HG02623 (cell line): Measurements from ENCODE around the gene STRN3.
"Not testable (repeated sequence)": the region's sequence is repeated elsewhere in the genome, so short reads cannot be mapped to it uniquely, and the experiment has no call there.

Source experiments
- ATAC-seq: cut with Tn5 transposase; IDR thresholded peaks from one replicate; pipeline ENCODE4 v1.9.1; 2021; ENCODE audit warnings: moderate library complexity; ENCODE audit not compliant: unreplicated experiment

Gene STRN3

DNA sequence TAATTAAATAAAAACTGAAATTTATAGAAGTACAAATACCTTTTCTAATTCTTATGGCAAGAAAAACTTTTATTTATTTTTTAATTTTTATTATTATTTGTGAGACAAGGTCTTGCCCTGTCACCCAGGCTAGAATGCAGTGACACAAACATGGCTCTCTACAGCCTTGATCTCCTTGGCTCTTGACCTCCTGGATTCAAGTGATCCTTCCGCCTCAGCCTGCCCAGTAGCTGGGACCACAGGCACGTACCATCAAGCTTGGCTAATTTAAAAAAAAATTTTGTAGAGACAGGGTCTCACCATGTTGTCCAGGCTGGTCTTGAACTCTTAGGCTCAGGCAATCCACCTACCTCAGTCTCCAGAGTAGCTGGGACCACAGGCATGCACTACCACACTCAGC is 104.4 kb downstream of the STRN3 start:
- no peak for ATAC-seq

DNA sequence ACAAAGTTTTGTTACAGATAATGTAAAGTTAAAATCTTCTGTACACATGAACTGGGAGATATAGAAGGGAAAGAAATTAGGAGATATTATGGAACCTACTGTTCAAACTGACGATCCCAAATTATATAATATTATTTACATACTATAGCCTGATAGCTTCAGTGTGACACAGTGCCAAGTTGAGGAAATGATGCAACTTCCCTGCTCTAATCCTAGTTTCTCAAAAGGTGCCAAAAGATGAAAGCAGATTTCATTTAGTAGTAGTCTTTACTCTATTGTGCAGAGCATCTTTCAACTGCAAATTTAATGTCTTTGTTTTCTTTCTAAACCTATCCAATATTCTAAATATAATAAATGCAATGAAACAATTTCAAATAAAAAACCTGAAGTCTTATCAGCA is 104.9 kb downstream of the STRN3 start:
- ATAC-seq = no peak

DNA sequence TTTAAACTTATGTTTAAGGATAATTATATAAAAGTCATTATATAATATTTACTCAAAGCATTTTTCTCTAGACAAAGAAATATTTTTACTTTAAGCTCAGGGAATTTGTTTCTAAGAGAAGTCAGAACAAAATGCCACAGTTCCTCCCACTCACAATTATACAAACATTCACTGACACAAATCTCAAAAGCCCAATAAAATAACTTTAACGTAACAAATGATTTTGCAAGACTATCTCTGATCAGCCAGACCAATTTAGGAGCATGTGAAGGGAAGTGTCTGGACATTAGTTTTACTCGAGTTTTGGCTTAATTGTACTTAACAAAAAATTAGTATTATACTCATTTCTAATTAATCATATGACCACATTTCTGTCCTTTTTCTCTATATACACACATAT is 110.6 kb downstream of the STRN3 start:
- ATAC-seq = no peak

DNA sequence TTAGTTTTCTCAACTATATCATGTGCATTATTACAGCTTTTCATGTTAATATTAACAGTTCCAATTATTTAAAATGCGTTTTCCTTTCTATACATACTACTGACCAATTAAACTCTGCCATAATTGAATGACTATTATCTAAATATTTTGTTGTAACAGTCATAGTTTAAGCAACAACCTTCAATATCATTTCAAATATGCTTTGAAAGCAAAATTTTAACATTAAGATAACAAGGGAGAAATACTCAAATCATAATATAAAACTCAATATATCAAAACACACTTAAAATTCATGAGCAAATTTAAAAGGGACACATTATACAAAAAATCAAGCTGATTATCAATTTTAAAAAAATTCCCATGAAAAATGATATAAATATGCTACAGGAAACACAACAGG is 111.4 kb downstream of the STRN3 start:
- ATAC-seq = no peak

DNA sequence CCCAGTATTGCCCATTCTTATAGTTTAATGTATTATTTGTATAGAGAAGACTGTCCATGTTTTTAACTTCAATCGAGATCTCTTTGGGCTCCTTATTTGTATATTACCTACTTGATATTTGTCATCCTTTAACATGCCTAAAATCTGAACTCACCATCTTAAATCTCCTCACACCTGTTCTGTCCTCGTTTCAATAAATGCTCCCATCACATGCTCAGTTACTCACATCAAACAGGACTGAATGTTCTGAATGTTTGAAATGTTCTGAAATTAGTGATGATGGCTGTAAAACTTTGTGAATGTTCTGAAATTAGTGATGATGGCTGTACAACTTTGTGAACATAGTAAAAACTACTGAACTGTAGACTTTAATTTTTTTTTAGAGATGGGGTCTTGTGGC is 117.4 kb downstream of the STRN3 start:
- no peak for ATAC-seq

DNA sequence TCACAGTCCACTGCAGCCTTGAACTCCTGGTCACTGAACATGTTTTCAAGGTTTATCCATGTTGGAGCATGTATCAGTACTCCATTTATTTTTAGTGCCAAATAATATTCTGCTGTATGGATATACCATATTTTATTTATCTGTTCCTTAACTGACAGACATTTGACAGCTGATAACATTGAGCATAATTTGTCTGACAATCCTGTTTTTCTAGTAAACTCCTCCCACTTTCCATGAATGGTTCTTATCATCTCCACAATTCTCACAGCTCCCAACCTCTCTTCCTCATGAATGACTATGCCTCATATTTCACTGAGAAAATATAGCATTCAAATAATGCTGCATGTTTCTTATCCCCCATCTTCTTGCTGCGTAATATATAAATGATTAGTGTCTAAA is 118.5 kb downstream of the STRN3 start:
- no peak for ATAC-seq

DNA sequence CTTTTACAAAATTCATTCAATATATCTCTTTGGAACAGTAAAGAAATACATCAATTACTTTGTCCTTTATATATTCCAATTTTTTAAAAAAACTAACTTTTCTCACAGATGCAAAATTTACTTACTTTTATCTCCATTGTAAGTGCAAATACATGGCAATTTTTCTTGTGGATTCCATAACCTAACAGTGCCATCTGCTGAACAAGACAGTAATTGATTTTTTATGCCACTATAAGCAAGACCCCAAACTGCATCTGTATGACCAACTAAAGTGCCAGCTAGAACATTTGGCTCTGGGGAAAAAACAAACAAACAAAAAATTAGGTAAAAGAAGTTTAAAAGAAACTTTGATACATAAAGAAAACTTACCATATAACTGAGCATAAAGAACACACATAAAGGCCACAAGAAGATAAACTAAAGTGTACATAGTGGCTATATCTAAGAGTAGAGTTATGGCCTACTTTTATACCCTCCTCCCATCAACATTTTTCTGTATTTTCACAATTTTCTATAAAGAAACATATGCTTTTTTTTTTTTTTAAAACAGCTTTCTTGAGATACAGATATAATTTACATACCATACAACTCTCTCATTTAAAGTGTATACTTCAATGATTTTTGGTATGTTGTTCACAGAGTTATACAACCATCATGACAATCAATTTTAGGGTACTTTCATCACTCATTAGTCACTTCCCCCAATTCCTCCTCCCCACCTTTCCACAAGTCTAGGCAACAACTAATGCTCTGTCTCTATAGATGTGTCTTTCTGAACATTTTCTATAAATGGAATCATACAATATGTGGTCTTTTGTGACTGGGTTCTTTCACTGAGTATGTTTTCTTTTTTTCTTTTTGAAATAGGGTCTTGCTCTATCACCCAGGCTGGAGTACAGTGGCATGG is 119.2 kb downstream of the STRN3 start:
- no peak for ATAC-seq

DNA sequence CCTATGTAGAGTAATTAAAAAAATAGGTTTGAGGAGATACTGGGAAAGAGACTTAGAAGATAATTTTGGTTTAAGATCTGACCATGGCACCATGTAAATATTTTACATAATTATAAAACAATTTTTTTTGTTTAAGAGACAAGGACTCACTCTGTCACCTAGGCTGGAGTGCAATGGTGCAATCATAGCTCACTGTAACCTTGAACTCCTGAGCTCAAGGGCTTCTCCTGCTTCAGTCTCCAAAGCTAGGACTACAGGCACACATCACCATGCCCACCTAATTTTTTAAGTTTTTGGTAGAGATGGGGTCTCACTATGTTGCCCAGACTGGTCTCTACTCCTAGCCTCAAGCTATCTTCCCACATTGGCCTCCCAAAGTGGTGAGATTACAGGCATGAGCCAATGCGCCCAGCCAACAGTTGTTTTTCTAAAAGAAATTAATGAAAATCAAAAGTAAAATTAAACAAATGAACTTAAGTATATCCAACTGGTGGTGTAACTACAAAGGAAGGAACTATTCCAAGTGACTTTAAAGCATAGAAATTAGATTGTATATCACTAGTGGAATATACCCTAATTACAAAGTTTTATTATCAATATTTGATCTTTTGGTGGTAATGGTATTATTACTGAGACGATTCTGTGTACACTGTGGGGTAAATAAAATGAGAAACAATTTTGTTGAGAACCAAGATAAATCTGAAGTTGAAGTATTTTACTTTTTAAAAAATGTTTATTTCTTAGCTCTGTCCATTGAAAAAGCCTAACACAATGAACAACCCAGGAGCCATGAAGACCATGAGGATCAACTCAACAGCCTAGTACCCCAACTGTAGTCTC is 122.7 kb downstream of the STRN3 start:
- ATAC-seq = no peak

DNA sequence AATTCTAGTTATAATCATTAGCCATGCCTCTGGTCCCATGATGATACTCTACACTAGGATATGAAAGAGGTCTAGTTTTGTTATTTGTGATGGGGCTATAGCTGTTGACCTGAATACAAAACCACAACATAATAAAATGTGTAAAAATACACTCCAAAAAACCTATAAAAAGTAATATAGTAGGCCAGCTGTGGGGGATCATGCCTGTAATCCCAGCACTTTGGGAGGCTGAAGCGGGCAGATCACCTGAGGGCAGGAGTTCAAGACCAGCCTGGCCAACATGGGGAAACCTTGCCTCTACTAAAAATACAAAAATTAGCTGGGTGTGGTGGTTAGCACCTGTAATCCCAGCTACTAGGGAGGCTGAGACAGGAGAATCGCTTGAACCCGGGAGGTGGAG is 129.1 kb downstream of the STRN3 start:
- not testable (repeated sequence) for ATAC-seq

DNA sequence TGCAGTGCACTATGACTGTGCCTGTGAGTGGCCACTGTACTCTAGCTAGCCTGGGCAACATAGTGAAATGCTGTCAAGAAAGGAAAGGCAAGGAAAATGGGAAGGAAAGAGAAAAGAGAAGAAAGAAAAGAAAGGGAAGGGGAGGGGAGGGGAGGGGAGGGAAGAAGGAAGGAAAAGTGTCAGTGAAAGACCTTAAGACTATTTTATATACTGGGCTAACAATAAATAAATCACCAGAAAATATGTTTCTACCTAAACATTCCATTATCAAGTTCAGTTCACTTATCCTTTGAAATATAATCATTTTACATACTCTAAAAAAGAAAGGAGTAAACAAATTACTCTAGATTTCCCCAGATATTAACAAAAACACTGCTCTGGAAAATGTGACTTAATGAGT is 129.7 kb downstream of the STRN3 start:
- ATAC-seq = no peak

DNA sequence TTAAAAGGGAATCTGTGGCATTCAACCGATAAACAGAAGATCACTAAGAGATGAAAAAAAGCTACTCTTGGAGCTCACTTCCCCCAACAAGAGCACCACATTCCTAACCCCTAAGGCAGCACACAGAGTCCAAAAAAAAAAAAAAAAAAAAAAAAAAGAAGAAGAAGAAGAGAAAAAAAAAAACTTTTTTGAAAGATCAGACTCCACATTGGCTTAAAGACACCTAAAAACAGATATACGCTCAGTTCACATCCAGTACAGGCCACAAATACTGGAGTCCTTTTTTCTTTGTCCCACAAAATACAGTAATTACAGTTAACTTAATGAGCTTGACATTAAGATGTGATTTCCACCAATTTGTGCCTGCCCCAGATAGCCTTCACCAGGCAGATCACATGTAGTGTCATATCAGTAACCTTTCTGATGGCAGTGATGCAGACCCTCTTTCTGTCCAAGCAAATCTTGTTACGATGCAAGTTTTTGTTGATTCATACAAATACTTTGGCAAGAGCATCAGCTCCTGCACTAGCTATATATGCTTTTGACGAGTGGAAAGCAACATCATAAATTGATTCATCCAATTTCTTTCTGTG is 131.2 kb downstream of the STRN3 start:
- no peak for ATAC-seq

DNA sequence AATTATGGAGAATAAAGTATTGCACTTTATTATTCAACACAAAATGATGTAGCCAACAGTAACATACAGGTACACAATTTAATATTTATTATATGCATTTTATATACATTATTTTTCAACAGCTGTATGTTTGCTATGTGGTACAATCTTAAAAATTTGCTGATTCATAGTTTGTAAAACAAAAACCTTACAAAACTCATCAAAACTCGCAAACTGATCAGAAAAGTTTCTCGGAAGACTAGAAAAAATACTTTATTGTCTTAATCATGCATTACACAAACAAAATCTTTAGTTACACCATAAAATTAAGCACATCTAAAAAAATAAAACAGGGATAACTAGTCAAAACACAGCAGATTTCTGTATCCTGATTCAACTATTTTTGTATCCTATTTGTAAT is 132.4 kb downstream of the STRN3 start:
- ATAC-seq = no peak

DNA sequence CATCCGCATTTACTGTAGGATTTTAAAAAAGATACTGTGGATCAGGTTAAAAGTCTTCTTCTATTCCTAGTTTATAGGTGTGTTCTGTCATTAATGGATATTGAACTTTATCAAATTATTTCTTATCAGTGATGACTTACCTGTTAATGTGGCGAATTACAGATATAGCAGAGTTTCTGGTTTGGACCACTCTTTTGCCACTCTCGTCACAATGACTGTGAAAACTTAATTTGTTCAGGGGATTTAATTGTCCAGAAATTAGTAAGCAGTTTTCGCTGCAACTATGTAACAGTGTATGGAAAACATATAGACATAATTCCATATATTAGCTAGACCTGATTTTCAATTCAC is 137.0 kb downstream of the STRN3 start:
- no peak for ATAC-seq

DNA sequence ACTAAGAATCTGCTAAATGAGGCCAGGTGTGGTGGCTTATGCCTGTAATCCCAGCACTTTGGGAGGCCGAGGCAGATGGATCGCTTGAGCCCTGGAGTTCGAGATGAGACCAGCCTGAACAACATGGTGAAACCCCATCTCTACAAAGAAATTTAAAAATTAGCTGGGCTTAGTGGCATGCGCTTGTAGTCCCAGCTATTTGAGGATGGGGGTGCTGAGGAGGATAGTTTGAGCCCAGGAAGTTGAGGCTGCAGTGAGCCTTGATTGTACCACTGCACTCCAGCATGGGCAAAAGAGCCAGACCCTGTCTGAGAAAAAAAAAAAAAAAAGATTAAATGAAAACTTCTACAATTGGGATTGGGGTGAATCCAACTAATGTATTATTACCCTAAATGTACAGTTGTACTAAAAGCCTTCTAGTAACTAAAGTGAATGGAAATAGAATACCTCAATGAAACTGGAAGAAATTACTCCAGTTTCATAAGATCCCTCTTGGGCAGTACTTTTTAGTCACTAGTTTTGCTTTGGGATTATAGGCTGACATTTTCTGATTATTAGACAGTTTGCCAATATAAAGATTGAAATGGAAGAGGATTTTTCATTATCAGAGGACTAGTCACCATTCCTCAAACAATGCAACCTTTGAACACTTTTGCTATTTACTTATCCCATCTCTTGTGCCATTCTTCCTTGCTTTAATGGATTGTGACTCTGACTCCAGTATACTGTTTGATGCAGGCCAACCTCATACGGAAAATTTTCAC is 137.5 kb downstream of the STRN3 start:
- no peak for ATAC-seq

DNA sequence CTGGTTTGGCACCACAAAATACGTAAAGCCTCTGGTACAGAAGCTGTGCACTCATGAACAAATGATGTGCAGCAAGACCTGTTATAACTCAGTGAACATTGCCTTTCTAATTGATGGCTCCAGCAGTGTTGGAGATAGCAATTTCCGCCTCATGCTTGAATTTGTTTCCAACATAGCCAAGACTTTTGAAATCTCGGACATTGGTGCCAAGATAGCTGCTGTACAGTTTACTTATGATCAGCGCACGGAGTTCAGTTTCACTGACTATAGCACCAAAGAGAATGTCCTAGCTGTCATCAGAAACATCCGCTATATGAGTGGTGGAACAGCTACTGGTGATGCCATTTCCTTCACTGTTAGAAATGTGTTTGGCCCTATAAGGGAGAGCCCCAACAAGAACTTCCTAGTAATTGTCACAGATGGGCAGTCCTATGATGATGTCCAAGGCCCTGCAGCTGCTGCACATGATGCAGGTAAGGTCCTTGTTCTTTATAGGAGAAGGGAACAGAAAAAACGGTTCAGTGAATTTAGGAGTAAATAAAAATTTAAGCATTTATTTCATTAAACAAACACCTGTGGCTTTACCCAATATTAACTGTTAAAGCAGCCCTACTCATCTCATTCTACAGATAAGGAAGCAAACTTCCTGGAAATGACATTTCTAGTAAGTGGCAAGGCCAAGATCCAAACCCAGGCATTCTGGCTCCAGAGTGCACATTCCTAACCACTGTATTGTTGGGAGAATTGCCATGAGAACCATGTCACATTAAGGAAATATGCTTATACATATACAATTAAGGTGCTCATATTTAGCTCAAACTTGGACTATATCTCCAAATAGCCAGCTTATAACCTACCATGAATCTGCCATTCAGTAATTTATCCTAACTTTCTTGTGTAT is 140.1 kb downstream of the STRN3 start:
- no peak for ATAC-seq

DNA sequence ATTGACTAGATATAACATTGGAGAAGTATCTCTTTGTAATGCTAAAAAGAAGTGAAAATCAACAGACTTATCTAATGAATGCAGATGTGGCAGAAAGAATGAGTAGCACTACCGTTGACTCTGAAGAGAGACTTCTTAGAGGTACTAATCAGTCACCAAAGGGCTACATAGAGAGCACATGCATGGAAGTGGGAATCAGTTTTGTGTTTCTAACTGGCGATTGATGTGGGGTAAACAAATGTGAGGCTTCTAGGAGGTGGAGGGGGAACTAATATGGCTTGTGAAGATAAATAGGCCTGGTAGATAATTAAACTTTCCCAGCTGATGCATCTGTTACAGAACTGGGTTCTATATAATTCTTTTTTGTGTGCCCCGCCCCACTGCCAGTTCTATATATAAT is 141.3 kb downstream of the STRN3 start:
- ATAC-seq = no peak

DNA sequence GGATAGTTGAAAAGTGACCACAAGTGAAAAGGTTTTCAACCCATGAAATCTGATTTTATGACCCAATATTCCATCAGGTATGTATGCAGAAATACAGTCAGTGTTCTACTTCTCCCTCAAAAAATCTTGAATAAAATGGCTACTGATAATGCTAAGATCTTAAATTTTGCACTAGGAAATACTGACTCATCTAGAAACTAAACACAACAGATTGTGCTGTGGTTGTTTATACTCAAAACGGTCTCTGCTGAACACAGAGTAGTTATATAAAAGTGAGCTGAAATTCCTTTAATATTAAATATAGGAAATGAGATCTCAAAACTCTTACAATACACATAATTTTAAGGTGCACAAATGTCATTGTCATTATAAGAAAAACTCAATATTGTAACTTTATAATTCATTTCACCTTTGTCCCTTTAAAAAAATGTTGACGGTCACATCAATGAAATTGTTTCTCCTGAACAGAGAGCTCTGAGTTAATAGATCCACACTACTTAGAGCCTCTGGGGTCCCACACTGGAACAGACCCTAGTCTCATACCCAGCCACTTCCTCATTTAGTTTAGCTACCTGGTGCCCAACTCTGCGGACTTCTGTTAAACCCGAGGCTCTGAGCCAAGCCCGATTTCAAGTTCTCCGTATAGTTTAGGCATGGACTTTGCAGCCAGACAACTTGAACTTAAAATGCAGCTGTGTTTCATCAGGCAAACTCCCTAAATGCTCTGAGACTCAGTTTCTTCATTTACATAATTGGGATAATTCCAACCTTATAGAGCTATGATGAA is 142.5 kb downstream of the STRN3 start:
- no peak for ATAC-seq

DNA sequence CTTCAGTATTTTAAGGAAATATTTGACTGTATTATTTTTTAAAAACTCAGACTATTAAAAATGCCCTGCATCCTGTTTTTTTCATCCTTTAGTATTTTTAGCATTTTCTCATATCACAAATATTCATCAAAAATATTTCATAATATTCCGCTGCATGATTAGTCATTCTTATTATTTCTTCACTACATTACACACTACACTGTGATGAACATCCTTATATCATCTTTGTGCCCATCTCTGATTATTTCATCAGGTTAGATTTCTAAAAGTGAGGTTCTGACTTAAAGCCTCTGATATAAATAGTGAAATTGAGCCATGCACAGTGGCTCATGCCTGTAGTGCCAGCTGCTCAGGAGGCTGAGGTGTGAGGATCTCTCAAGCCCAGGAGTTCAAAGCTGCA is 143.7 kb downstream of the STRN3 start:
- no peak for ATAC-seq

DNA sequence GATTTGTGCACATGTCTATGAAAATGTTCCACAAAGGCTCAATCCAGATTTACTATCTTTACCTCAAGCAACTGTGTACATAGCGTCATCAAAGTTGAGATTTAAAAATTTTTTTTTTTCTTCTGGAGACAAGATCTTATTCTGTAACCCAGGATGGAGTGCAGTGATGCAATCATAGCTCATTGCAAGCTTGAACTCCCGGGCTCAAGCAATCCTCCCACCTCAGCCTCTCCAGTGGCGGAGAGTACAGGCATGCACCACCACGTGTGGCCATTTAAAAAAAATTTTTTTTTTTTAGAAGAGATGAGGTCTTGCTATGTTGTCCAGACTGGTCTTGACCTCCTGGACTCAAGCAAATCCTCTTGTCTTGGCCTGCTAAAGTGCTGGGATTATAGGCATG is 149.5 kb downstream of the STRN3 start:
- ATAC-seq = no peak

DNA sequence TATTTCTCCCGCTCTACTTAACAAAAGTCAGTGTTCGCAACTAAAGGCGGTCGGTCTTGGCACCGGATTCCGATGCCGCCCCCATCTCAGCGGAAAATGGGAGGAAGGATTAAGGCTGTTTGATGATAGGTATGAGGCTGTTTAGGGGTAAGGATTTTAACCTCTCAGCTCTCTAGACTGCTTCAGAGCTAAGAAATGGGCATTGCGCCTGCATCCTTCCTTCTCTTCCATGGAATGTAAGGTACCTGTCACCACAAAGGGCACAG is 150.5 kb downstream of the STRN3 start:
- ATAC-seq = no peak
